VCaP (cell line): ENCODE measurements around the gene PPCS.

Source experiments
- H3K27ac ChIP-seq: fragments of 450-650 bp; 2 replicates; pipeline ENCODE4 v1.5.1; 2017
- CTCF ChIP-seq: fragments of 450-650 bp; conservative IDR thresholded peaks from 2 replicates; pipeline ENCODE4 v1.5.1; 2017; ENCODE audit warnings: mild to moderate bottlenecking, moderate library complexity

Gene PPCS

GRCh38 chr1:42420911-42421585 is 35.3 kb upstream of the PPCS start:
- H3K27ac ChIP-seq: peak overlapping the region; percentile 54

GRCh38 chr1:42422737-42423136 is 33.6 kb upstream of the PPCS start:
- no peak overlapping the region for H3K27ac ChIP-seq
- no peak for TF ChIP-seq CTCF

More at GRCh38 chr1:42420911-42421585, 35.3 kb upstream of the PPCS start:
- no peak for TF ChIP-seq CTCF

- H3K27ac ChIP-seq: no peak overlapping the region
- TF ChIP-seq CTCF: no peak
These were observed 32.7 kb upstream of the PPCS start for GRCh38 chr1:42423681-42424080.

- H3K27ac ChIP-seq: no peak overlapping the region
These were observed 32.1 kb upstream of the PPCS start for GRCh38 chr1:42424201-42424600.

GRCh38 chr1:42427240-42427639 is 29.1 kb upstream of the PPCS start:
- no peak for TF ChIP-seq CTCF
- H3K27ac ChIP-seq: no peak overlapping the region

More at GRCh38 chr1:42424201-42424600, 32.1 kb upstream of the PPCS start:
- TF ChIP-seq CTCF: no peak

- TF ChIP-seq CTCF: no peak
These were observed 26.7 kb upstream of the PPCS start for GRCh38 chr1:42429603-42430002.

GRCh38 chr1:42430286-42431135 is 25.8 kb upstream of the PPCS start:
- no peak overlapping the region for H3K27ac ChIP-seq
- TF ChIP-seq CTCF: no peak

More at GRCh38 chr1:42429603-42430002, 26.7 kb upstream of the PPCS start:
- no peak overlapping the region for H3K27ac ChIP-seq
